HG03045 (cell line): ENCODE data around the gene HES5.

Experiments
- ATAC-seq: cut with Tn5 transposase; IDR thresholded peaks from one replicate; pipeline ENCODE4 v1.9.1; 2021; ENCODE audit warnings: mild to moderate bottlenecking, moderate library complexity; ENCODE audit not compliant: unreplicated experiment

The HES5 gene

DNA sequence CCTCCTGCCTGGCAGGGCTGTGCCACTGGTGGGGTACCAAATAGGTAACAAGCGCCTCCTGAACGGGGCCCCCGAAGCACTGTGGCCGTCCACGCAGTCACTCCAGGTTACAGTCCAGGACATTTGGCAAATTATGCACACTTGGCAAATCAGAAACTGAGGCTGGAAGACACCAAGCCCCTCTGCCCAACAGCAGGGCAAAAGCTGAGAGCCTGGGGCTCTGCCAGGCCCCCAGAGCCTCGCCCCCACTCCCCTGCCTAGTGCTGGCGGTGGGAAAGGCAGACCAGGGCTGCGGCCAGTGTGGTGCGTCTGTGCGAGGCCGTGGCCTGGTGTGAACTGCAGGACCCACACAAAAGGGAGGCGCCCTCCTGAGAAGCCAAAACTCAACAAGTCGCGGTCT, 13.1 kb downstream of the HES5 start:
- no peak for ATAC-seq

DNA sequence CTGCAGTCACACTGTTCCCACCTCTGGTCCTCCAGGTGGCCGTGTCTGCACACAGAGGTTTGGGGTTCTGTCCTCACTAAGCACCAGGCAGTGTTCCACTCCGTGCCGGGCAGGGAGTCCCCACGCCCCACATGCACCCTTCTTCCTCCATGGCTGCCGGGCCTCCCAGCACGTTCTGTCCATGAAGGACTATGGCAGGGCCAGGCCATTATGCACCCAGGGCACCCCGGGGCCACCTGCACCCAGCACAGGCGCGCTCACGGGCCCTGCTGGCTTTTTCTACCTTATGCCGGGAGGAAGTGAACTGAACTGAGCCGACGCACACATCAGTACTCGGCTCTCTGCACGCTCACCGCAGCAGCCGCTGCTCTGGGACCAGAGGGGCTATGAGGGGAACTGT, 13.9 kb downstream of the HES5 start:
- no peak for ATAC-seq

DNA sequence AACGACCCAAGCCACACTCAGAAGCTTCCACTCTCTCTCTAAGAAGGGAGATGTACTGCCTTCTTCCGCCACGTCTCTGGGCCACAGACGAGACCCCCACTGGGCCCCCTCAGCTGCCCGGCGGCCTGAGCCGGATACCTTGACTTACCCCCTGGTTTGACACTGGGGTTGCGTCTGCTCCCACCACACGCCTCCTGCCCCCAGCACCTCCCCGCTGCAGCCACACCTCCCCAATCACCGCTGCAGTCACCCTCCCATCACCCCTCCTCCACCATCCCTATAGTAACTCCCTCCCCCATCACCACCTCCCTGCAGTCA, 14.3 kb downstream of the HES5 start:
- ATAC-seq = no peak

DNA sequence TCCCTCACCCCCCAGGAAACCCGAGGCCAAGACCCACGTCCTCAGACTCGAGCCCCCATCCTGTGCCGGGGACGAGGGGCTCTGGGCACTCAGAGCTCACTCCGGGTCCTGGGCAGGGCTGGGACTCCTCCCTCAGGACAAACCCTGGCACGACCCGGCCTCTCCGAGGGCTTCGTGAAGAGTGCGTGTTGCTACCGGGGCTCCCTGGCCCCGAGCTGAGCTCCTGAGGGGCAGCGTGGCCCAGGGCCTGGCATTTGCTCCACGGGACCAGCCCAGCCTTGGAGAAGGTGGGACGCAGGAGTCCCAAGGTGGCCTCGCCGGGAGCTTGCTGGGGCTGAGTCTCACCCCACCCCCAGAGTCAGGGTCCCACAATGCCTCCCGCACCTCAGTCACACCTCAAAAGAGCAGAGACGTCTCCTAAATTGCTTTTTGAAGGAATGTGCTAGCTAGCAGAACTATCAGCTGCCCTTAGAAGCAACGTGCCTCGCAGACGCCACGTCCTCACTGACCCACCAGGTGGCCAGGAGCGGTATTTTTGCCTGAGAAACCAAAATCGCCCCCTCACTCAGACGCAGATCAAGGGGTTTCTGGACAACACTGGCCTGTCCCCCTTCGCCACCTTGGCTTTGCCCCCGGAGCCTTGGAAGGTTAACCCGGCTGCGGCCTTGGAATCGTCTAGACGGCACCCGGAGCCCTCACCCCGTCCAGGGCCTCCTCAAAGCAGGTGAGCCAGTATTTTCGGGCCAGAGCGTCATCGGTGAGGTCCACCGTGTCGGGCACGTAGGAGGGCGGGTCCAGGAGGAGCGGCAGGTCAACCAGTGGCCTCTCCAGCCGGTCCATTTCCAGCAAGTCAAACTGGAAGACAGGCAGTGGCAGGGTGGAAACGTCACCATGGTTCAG, 14.9 kb downstream of the HES5 start:
- ATAC-seq = no peak

- no peak for ATAC-seq
Measured at GRCh38 chr1:2513939-2514652, 16.0 kb downstream of the HES5 start.

DNA sequence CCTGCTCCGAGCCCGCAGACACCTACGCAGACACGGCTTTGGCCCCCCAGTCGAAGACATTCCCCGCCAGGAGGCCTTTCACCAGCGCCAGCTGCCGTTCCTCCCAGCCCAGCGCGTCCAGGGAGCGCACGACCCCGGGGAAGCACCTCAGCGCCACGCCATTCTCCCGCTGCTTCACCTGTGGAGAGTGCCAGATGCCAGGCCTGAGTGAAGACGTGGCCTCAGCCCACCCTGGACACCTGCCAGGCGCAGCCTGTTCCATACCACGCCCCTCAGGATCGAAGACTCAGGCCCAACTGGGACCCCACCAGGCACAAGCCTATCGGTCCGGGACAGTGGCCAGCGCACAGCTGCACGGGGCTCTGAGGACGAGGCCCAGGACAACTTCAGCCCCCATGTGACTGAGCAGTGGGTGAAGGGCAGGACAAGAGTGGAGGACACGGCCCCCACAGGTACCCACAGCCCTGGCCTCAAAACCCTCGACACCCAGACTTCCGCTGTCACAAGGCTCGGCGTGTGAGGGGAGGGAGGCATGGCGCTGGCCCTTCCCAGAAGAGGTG, 17.1 kb downstream of the HES5 start:
- no peak for ATAC-seq

GRCh38 chr1:2510366-2511155, 19.5 kb downstream of the HES5 start:
- ATAC-seq = no peak

DNA sequence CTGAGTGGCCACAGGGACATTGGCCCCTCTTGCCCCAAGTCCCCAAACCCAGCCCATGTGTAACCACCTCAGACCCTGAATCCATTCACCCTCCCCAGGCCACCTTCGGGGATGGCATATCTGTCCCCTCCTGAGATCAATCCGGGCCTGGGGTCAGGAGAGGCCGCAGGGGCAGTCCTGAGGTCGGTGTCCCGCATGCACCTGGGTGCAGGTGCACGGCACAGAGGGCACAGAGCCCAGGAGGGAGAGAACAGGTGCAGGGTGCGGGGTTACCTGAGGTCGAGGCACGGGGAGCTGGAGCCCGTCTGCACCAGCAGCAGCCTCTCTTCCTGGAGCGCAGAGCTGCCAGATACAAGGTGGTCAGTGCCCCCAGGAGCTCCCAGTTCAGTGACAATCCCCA, 20.5 kb downstream of the HES5 start:
- ATAC-seq = no peak

- no peak for ATAC-seq
Measured at GRCh38 chr1:2508751-2509150, 21.3 kb downstream of the HES5 start.

- ATAC-seq = no peak
Measured at GRCh38 chr1:2508180-2508579, 21.9 kb downstream of the HES5 start.

GRCh38 chr1:2507744-2508155, 22.3 kb downstream of the HES5 start:
- no peak for ATAC-seq

GRCh38 chr1:2506901-2507565, 23.0 kb downstream of the HES5 start:
- ATAC-seq = no peak

DNA sequence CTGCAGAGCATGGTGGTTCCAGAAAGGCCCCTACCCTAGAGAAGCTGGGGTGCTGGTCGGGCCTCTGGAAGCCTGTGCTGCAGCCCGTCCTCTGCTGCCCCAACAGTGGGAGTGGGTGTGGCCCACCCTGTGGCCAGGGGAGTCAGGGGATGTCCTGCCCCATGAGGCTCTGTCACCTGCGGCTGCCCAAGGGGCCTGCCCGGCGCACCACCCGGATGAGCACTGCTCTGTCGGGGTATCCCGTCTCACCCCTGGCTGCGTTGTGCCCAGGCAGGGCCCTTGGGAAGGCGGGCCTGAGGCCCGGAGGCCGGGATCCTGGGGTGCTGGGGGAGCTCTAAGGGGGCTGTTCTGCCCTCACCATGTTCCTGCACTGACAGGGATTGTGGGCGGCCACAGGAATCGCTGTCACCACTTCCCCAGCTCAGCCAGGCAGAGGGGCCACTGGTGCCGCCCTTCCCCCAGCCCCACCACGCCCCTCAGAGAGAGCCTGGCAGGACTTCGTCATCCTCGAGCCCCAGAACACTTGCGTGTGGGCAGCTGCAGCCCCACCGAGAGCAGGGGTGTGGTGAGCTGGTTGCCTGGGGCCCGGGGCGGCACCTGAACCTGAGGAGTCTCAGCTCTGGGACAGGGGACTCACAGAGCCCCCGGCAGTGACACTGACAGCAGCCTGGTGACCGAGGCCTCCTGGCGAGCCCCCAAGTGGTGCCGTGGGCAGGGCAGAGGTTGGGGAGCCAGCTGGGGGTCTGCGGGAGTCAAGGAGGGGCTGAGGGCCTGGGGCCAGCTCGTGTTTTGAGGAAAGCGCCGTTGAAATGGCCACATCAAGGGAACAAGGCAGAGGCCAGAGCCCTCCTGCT, 23.8 kb downstream of the HES5 start:
- no peak for ATAC-seq

- no peak for ATAC-seq
Measured at GRCh38 chr1:2505461-2505994, 24.5 kb downstream of the HES5 start.

GRCh38 chr1:2504949-2505272, 25.2 kb downstream of the HES5 start:
- ATAC-seq = no peak

DNA sequence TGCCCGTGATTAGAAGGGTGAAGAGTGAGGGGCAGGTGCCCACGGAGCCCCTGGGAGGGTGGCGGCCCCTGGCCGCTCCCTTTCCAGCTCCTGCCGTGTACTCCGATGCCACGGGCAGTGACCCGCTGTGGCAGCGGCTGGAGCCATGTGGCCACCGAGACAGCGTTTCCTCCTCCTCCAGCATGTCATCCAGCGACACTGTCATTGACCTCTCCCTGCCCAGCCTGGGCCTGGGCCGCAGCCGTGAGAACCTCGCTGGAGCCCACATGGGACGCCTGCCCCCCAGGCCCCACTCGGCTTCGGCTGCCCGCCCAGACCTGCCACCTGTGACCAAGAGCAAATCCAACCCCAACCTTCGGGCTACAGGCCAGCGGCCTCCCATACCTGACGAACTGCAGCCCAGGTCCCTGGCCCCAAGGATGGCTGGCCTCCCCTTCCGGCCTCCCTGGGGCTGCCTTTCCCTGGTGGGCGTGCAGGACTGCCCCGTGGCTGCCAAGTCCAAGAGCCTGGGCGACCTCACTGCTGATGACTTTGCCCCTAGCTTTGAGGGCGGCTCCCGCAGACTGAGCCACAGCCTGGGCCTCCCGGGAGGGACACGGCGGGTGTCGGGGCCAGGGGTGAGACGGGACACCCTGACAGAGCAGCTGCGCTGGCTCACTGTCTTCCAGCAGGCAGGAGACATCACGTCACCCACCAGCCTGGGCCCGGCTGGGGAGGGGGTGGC, 25.7 kb downstream of the HES5 start:
- no peak for ATAC-seq

- ATAC-seq = no peak
Measured at GRCh38 chr1:2503554-2504224, 26.4 kb downstream of the HES5 start.
